Spleen (tissue), 11 donors: ENCODE results near the gene ATAD3B. TPM values are rescaled to one million over a fixed set of nuclear protein-coding genes. Genes with fewer than 3 reads are reported as not detected.
"Not testable (repeated sequence)": the region's sequence is repeated elsewhere in the genome, so short reads cannot be mapped to it uniquely, and the experiment has no call there.

Experiments used
- DNase-seq: peaks from one replicate; pipeline ENCODE4 v3.0.0-alpha.2; 2020
- H3K27ac ChIP-seq, 8 donors: fragments of 200-600 bp; sonication (generic) in 7 of 8; 1 replicate in 4 of 8; 2 replicates in 4 of 8; pipeline versions ENCODE4 v1.5.0 to v1.8.0; 2016 to 2021; ENCODE audit warnings: inconsistent platforms in 4 of 8, mild to moderate bottlenecking in 4 of 8, moderate library complexity in 1 of 8
- H3K27me3 ChIP-seq, 7 donors: fragments of 200-600 bp; sonication (generic) in 6 of 7; replicated peaks in 1 of 7; 1 replicate in 4 of 7; 2 replicates in 3 of 7; pipeline versions ENCODE4 v1.5.0 to v1.8.0; 2016 to 2021; ENCODE audit warnings: inconsistent platforms in 3 of 7, mild to moderate bottlenecking in 1 of 7
- H3K36me3 ChIP-seq, 6 donors: fragments of 200-600 bp; sonication (generic) in 5 of 6; 1 replicate in 4 of 6; 2 replicates in 2 of 6; pipeline versions ENCODE4 v1.5.0 to v1.8.0; 2016 to 2021; ENCODE audit warnings: inconsistent platforms in 2 of 6
- H3K4me1 ChIP-seq, 6 donors: fragments of 200-600 bp; sonication (generic) in 5 of 6; 1 replicate in 3 of 6; 2 replicates in 3 of 6; pipeline versions ENCODE4 v1.5.0 to v1.8.0; 2016 to 2021; ENCODE audit warnings: inconsistent platforms in 3 of 6
- H3K4me3 ChIP-seq, 8 donors: fragments of 200-600 bp; sonication (generic) in 7 of 8; 1 replicate in 4 of 8; 2 replicates in 4 of 8; pipeline versions ENCODE4 v1.5.0 to v1.8.0; 2016 to 2021; ENCODE audit warnings: inconsistent platforms in 4 of 8, mild to moderate bottlenecking in 4 of 8, moderate library complexity in 2 of 8
- H3K9me3 ChIP-seq, 8 donors: fragments of 200-600 bp; sonication (generic) in 7 of 8; 1 replicate in 4 of 8; 2 replicates in 4 of 8; pipeline versions ENCODE4 v1.5.0 to v1.8.0; 2016 to 2021; ENCODE audit warnings: inconsistent platforms in 4 of 8
- CTCF ChIP-seq, 11 experiments: fragments of 200-600 bp in 7 of 11; fragments of 450-650 bp in 4 of 11; sonication (generic) in 4 of 11; IDR thresholded peaks in 8 of 11; conservative IDR thresholded peaks in 3 of 11; 1 replicate in 7 of 11; 2 replicates in 4 of 11; pipeline versions ENCODE4 v1.4.0 to v1.8.0; 2016 to 2021; ENCODE audit warnings: antibody characterized with exemption in 11 of 11, inconsistent platforms in 4 of 11, mild to moderate bottlenecking in 1 of 11
- POLR2A ChIP-seq, 3 donors: fragments of 450-650 bp; IDR thresholded peaks; one replicate each; pipeline ENCODE4 v1.5.1; 2017; ENCODE audit warnings: antibody characterized with exemption in 3 of 3, mild to moderate bottlenecking in 1 of 3
- POLR2AphosphoS5 ChIP-seq, 3 donors: sonication (generic); formaldehyde crosslinking; IDR thresholded peaks; one replicate each; pipeline ENCODE4 v1.5.1; 2017; ENCODE audit warnings: antibody characterized with exemption in 3 of 3
- WGBS, 5 donors: extraction: QIAGEN DNeasy Blood & Tissue Kit in 3 of 5; methylation state at CpG; one replicate each; pipeline versions ENCODE4 v1.1.5 to v1.1.7; 2013 to 2018; 5-methylcytosine and 5-hydroxymethylcytosine counted together
- intact Hi-C: fragments of 100-400 bp; cut with DNase I; formaldehyde crosslinking; loops from one replicate; pipeline ENCODE4 v1.15.0; 2023; ENCODE audit warnings: low total_unique reads
- polyA plus RNA-seq, 3 donors: library from polyadenylated mRNA; stranded (reverse); fragments of 200-250 nt; gene quantifications; one replicate each; pipeline ENCODE4 v1.2.1, GENCODE V29; 2013
- total RNA-seq, 7 donors: library from RNA; depleted of rRNA in 3 of 7; stranded (reverse); fragments of >200 nt in 3 of 7; fragmentation: NEBNext Ultra II Directional in 4 of 7; extraction: Animal tissue kit (Norgen Biotek cat#: 25700) in 4 of 7; gene quantifications; one replicate each; pipeline versions ENCODE4 v1.1.0 to v1.2.1, GENCODE V29; 2016 to 2021
- donor health status: healthy with polysubstance abuse.
- donor health status: DM: no; HTN: no; CAD: no; lungs with moderate emphysema.
- donor health status: DM: no; HTN: no; CAD: no.
- donor health status: Bipolar disorder and iron deficiency.
- donor health status: healthy.
- donor health status: DM: no; HTN: no; CAD: no.
- donor health status: DM: yes; HTN: yes; CAD: no.

Gene ATAD3B
- total and polyA plus RNA-seq, 10 donors, result 11.5 to 62.3 (median 26.3) TPM

- TF ChIP-seq POLR2AphosphoS5 (IDR thresholded peaks at IDR 0.05) (no peak), POLR2A (IDR thresholded peaks at IDR 0.05) (no peak), CTCF (IDR thresholded peaks at IDR 0.05 in 8 of 11, conservative IDR thresholded peaks at IDR 0.05 in 3 of 11) (no peak)
- no peak for DNase-seq
- intact Hi-C loops, result no loop called here
- peaks cover 0 to 24% (median 0%) of the 10 kb centered on the region in 7 donors for H3K27me3 ChIP-seq
- 80 to 92% (median 85%) methylated on average over 20 to 30 of the region's 30 CpGs for WGBS, 5 donors
- no peak overlapping the region for H3K4me3 ChIP-seq
- H3K4me1 ChIP-seq, result no peaks in the 10 kb centered on the region
- H3K27ac ChIP-seq, result no peak overlapping the region
- H3K9me3 ChIP-seq, result no peaks in the 10 kb centered on the region
- no peaks in the 10 kb centered on the region for H3K36me3 ChIP-seq
Measured at GRCh38 chr1:1455366-1455884, 16.1 kb upstream of the ATAD3B start.

GRCh38 chr1:1455934-1456333 is 15.6 kb upstream of the ATAD3B start:
- H3K4me1 ChIP-seq, H3K27ac ChIP-seq, H3K9me3 ChIP-seq, intact Hi-C loops, H3K4me3 ChIP-seq, H3K36me3 ChIP-seq, DNase-seq: not testable (repeated sequence)
- 83 to 100% (median 100%) methylated on average over 1 to 3 of the region's 15 CpGs; no CpG with 5 or more reads in 1 of the 5 donors for WGBS, 5 donors
- H3K27me3 ChIP-seq, result peaks cover 0 to 24% (median 0%) of the 10 kb centered on the region in 7 donors

- H3K9me3 ChIP-seq, H3K27ac ChIP-seq, H3K36me3 ChIP-seq, H3K4me3 ChIP-seq, DNase-seq, H3K4me1 ChIP-seq, intact Hi-C loops: not testable (repeated sequence)
- 71 to 91% (median 86%) methylated on average over 12 to 17 of the region's 22 CpGs for WGBS, 5 donors
- peaks cover 0 to 33% (median 0%) of the 10 kb centered on the region in 7 donors for H3K27me3 ChIP-seq
Measured at GRCh38 chr1:1456683-1457255, 14.8 kb upstream of the ATAD3B start.

- peaks cover 0 to 11% (median 3%) of the 10 kb centered on the region in 6 donors for H3K4me1 ChIP-seq
- DNase-seq, H3K9me3 ChIP-seq, intact Hi-C loops, H3K36me3 ChIP-seq, H3K4me3 ChIP-seq, H3K27ac ChIP-seq: not testable (repeated sequence)
- H3K27me3 ChIP-seq, result peaks cover 0 to 38% (median 0%) of the 10 kb centered on the region in 7 donors
- 86 to 96% (median 92%) methylated on average over 8 to 17 of the region's 19 CpGs; no CpG with 5 or more reads in 1 of the 5 donors for WGBS, 5 donors
Measured at GRCh38 chr1:1459156-1459555, 12.4 kb upstream of the ATAD3B start.

GRCh38 chr1:1459711-1460110 is 11.9 kb upstream of the ATAD3B start:
- DNase-seq, intact Hi-C loops, H3K27ac ChIP-seq, H3K9me3 ChIP-seq, H3K4me3 ChIP-seq, H3K36me3 ChIP-seq: not testable (repeated sequence)
- Histone ChIP-seq H3K27me3 (peaks cover 0 to 41% (median 0%) of the 10 kb centered on the region in 7 donors), H3K4me1 (peaks cover 0 to 11% (median 3%) of the 10 kb centered on the region in 6 donors)
- WGBS, 5 donors, result 87 to 95% (median 90%) methylated on average over 12 to 14 of the region's 14 CpGs

GRCh38 chr1:1460540-1461130 is 10.9 kb upstream of the ATAD3B start:
- DNase-seq, result no peak
- no peak for TF ChIP-seq POLR2AphosphoS5 (IDR thresholded peaks at IDR 0.05)
- Histone ChIP-seq H3K4me1 (peaks cover 0 to 11% (median 3%) of the 10 kb centered on the region in 6 donors), H3K27ac (no peak overlapping the region), H3K36me3 (no peaks in the 10 kb centered on the region), H3K9me3 (no peaks in the 10 kb centered on the region), H3K4me3 (no peak overlapping the region), H3K27me3 (peaks cover 0 to 37% (median 0%) of the 10 kb centered on the region in 7 donors)
- WGBS, 5 donors, result 38 to 64% (median 49%) methylated on average over 23 to 27 of the region's 27 CpGs
- intact Hi-C loops, result no loop called here
